ENCODE measurements around the gene PYGO1.

DNA sequence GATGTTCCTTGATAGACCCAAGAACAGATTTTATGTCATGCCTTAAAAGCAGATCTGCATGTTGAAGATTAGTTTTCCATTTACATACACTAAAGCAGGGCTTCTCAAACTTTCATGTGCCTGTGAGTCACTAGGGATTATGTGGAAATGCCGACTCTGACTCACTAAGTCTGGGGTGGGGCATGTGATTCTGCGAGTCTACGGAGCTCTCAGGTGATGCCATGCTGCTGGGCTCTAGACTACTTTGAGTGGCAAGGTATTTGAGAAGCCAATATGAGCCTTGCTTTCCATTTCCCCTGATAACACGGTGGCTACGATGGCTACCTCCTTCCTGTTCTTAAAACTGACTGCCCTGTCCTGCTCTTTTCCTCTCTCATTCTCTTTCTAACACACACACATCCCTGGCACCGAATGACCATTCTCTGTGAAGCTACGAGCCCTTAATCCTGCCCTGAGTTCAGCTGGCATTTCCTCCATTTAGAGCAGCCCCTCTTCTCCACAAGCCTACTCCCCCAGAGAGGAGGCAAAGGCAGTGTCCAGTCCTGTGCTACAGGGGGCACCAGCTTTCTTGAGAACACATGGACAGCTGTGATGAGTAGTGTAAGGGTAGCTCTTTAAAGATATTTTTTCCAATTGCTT is 39.7 kb upstream of the PYGO1 start:
- TF ChIP-seq POLR2A (IDR thresholded peaks at IDR 0.05; ENCODE audit: low read length): no peak
- TF ChIP-seq GATA1 (IDR thresholded peaks at IDR 0.05; ENCODE audit: low read depth, low read length): no peak

Measured in erythroblast (primary cell).